ENCODE data around the gene SMAD7. TPM values are rescaled to one million over a fixed set of nuclear protein-coding genes. Genes with fewer than 3 reads are reported as not detected.

The SMAD7 gene
- polyA plus RNA-seq, 2 of the 4 experiments (the other 2 are of a cell fraction): 19.9 to 26.9 TPM

DNA sequence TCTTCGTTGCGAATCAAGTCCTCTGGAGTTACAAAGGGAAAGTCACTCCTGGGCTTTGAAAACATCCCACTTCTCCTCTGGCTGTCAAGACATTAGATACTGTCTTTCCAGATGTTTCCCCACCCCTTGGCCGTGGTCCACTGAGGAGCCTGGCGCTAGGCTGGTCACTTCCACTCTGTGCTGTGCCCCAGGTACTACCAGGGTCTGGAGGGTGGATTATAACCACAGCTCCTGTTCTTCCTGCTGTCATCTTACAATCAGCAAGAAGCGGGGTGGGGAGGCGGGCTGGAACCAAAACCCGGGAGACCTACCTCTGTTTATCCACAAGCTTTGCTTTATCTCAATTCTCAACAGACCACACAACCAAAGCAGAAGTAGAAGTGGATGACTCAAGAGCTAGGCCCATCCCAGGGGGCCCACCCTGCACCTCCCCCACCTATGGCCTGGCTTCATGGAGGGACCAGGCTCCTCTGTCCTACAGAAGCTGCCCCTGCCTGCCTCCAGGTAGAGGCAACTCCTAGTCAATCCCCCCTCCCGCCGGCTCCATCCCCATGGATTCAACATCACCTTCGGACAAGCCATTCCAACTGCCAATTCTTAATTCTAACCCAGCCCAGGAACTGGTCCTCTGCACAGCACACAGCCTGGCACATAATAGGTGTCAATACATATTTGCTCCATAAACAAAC lies 17.8 kb downstream of the SMAD7 start (continued):
- TF ChIP-seq HEYL (CRISPR knock-in tag; IDR thresholded peaks at IDR 0.05): no peak
- no peak for TF ChIP-seq MAZ (IDR thresholded peaks at IDR 0.05; ENCODE audit: borderline replicate concordance, low read depth, low read length)
- no peak for TF ChIP-seq GATA3 (IDR thresholded peaks at IDR 0.05; ENCODE audit: borderline replicate concordance)
- no peak for TF ChIP-seq MAFK (IDR thresholded peaks at IDR 0.05; ENCODE audit: partially characterized antibody)
- no peak for TF ChIP-seq RNF2 (IDR thresholded peaks at IDR 0.05; ENCODE audit: borderline replicate concordance, low read depth)
- TF ChIP-seq EP300 (IDR thresholded peaks at IDR 0.05): no peak

DNA sequence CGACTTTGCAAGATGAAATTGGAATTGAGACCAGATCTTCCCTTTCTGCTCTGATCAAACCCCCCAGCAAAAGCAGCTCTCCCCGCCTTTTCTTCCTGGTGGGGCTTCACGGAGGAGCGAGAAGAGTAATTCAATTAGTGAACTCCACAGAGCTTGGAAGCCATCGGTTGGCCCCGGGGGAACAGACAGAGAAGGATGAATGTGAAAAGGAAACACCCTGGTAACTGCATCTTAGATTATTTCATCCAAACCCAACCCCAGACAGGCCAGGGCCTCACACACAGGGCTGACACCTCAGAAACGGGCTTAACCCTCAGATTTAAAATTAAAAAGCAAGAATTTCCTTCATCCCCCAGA lies 18.3 kb downstream of the SMAD7 start:
- Histone ChIP-seq H3K9me3 (no peaks in the 10 kb centered on the region), H3K4me1 (peaks cover 96% of the 10 kb centered on the region), H3K27ac (peak overlapping the region; percentile 94 to 99), H3K4me2 (peak overlapping the region; percentile 72), H3K4me3 (0 out of 3 replicates have a peak overlapping the region, but pooled peaks have one; percentile 27)
- 29% methylated on average over 7 of the region's 7 CpGs for WGBS (ENCODE audit: missing lambda C conversion rate)
- CTCF ChIA-PET: interaction anchor here (0.5 to 2.6 kb wide), 4 partner anchors 13 to 155 kb away, joined by 3 to 11 read pairs (median 4); no protein-coding TSS in a partner anchor
- TF ChIP-seq, protein P1, sequence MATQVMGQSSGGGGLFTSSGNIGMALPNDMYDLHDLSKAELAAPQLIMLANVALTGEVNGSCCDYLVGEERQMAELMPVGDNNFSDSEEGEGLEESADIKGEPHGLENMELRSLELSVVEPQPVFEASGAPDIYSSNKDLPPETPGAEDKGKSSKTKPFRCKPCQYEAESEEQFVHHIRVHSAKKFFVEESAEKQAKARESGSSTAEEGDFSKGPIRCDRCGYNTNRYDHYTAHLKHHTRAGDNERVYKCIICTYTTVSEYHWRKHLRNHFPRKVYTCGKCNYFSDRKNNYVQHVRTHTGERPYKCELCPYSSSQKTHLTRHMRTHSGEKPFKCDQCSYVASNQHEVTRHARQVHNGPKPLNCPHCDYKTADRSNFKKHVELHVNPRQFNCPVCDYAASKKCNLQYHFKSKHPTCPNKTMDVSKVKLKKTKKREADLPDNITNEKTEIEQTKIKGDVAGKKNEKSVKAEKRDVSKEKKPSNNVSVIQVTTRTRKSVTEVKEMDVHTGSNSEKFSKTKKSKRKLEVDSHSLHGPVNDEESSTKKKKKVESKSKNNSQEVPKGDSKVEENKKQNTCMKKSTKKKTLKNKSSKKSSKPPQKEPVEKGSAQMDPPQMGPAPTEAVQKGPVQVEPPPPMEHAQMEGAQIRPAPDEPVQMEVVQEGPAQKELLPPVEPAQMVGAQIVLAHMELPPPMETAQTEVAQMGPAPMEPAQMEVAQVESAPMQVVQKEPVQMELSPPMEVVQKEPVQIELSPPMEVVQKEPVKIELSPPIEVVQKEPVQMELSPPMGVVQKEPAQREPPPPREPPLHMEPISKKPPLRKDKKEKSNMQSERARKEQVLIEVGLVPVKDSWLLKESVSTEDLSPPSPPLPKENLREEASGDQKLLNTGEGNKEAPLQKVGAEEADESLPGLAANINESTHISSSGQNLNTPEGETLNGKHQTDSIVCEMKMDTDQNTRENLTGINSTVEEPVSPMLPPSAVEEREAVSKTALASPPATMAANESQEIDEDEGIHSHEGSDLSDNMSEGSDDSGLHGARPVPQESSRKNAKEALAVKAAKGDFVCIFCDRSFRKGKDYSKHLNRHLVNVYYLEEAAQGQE (IDR thresholded peaks at IDR 0.05): no peak
- TF ChIP-seq NFE2L2 (conservative IDR thresholded peaks at IDR 0.05; ENCODE audit: low read length) (no peak), EP300 (IDR thresholded peaks at IDR 0.05) (no peak), ZFP36 (IDR thresholded peaks at IDR 0.05; ENCODE audit: borderline replicate concordance, partially characterized antibody) (no peak), HOXB5 (CRISPR knock-in tag; IDR thresholded peaks at IDR 0.05) (no peak)
- POLR2A ChIA-PET: no interaction called here
- ATAC-seq: no peak
- DNase-seq (ENCODE audit: low read depth in 1 of 2, low spot score in 1 of 2): no peak
- no peak for FAIRE-seq

DNA sequence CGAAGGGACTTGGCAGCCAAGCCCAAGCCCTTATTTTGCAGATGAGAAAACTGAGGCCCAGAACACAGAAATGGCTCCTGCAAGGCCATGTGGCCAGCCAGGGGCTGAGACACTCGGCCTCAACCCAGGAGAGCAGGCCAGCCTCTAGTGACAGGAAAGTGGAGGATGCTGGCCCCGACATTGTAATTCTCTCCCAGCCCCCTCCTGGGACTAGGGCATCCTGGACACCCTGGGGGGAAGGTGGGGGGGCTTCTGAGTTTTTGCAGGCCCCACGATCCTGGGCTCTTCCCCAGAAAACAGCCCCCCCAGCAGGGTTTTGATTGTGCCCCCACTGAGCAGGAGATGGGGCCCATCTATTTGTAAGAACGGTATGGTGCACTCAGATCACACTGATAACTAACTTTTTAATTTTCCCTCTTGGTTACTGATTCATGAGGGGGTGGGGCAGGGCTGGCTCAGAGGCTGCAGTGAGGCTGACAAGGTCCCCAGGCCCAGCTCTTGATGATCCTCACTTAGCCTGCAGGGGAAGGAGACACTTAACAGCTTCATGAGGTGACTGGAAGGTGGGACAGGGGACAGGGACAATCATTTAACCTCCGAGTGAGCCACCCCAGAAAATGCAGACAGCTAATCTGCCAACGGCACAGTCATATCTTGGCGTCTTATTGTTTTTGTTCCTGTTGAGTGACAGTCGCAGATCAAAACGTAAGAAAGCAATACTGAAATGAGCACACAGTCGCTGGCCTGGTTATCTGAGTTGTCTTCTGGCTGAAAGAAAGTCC lies 18.9 kb downstream of the SMAD7 start:
- Histone ChIP-seq H3K27ac (peak overlapping the region; percentile 94 to 99), H3K4me2 (peak overlapping the region; percentile 72), H3K9me3 (no peaks in the 10 kb centered on the region), H3K4me3 (peak overlapping the region; percentile 27), H3K4me1 (peaks cover 96% of the 10 kb centered on the region)
- no peak for TF ChIP-seq EP300 (IDR thresholded peaks at IDR 0.05)
- TF ChIP-seq, protein P2, sequence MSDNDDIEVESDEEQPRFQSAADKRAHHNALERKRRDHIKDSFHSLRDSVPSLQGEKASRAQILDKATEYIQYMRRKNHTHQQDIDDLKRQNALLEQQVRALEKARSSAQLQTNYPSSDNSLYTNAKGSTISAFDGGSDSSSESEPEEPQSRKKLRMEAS (IDR thresholded peaks at IDR 0.05): peak; percentile 29; the same call in 1 of the 2 replicates
- DNase-seq (ENCODE audit: low read depth in 1 of 2, low spot score in 1 of 2): no peak
- CTCF ChIA-PET: interaction anchor here (0.9 to 2.6 kb wide), 4 partner anchors 8 to 154 kb away, joined by 3 to 11 read pairs (median 4); no protein-coding TSS in a partner anchor
- POLR2A ChIA-PET: interaction anchor here (0.8 to 3.0 kb wide), 2 partner anchors 13 to 20 kb away, joined by 3 to 11 read pairs; no protein-coding TSS in a partner anchor
- WGBS (ENCODE audit: missing lambda C conversion rate): 10% methylated on average over 11 of the region's 11 CpGs
- ATAC-seq: no peak
- FAIRE-seq: no peak

DNA sequence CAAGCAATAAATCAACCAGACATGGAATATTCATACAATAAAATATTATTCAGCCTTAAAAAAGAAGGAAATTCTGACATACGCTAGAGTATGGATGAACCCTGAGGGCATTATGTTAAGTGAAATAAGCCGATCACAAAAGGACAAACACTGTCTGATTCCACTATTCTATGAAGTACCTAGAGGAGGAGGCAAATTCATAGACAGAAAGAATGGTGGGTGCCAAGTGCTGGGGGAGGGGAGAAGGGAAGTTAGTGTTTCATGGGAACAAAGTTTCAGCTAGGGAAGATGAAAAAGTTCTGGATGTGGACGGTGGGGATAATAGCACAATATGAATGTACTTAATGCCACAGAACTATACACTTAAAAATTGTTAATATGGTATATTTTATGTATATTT lies 19.8 kb downstream of the SMAD7 start:
- Histone ChIP-seq H3K9me3 (no peaks in the 10 kb centered on the region), H3K4me2 (peak overlapping the region; percentile 72), H3K4me3 (peak overlapping the region; percentile 27), H3K27ac (peak overlapping the region; percentile 94 to 99), H3K4me1 (peaks cover 96% of the 10 kb centered on the region)
- WGBS (ENCODE audit: missing lambda C conversion rate): 5% methylated on average over 3 of the region's 3 CpGs
- POLR2A ChIA-PET: interaction anchor here (0.8 to 3.0 kb wide), 3 partner anchors 12 to 21 kb away, joined by 3 to 11 read pairs (median 5); no protein-coding TSS in a partner anchor
- no peak for FAIRE-seq
- CTCF ChIA-PET: interaction anchor here (1.4 kb wide), 2 partner anchors 9 to 17 kb away, joined by 3 to 4 read pairs; no protein-coding TSS in a partner anchor
- no peak for DNase-seq (ENCODE audit: low read depth in 1 of 2, low spot score in 1 of 2)
- ATAC-seq: peak in 1 of 2 experiments; percentile 2; a peak in 1 of 6 replicates
- TF ChIP-seq TFCP2L1 (CRISPR knock-in tag; IDR thresholded peaks at IDR 0.05) (no peak), RAD21 (conservative IDR thresholded peaks at IDR 0.05 in 1 of 2, IDR thresholded peaks at IDR 0.05 in 1 of 2) (no peak), KDM5A (IDR thresholded peaks at IDR 0.05) (no peak), MYC (IDR thresholded peaks at IDR 0.05; ENCODE audit: borderline replicate concordance, low read length) (no peak), JUN (IDR thresholded peaks at IDR 0.05) (no peak), HEYL (CRISPR knock-in tag; IDR thresholded peaks at IDR 0.05) (no peak), CBX2 (IDR thresholded peaks at IDR 0.05; ENCODE audit: borderline replicate concordance, low read depth) (no peak), EP300 (IDR thresholded peaks at IDR 0.05) (no peak)
- TF ChIP-seq, protein P3, sequence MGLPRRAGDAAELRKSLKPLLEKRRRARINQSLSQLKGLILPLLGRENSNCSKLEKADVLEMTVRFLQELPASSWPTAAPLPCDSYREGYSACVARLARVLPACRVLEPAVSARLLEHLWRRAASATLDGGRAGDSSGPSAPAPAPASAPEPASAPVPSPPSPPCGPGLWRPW (IDR thresholded peaks at IDR 0.05): no peak
- TF ChIP-seq, protein P4, sequence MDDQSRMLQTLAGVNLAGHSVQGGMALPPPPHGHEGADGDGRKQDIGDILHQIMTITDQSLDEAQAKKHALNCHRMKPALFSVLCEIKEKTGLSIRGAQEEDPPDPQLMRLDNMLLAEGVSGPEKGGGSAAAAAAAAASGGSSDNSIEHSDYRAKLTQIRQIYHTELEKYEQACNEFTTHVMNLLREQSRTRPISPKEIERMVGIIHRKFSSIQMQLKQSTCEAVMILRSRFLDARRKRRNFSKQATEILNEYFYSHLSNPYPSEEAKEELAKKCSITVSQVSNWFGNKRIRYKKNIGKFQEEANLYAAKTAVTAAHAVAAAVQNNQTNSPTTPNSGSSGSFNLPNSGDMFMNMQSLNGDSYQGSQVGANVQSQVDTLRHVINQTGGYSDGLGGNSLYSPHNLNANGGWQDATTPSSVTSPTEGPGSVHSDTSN (IDR thresholded peaks at IDR 0.05): no peak
- TF ChIP-seq, protein P5, sequence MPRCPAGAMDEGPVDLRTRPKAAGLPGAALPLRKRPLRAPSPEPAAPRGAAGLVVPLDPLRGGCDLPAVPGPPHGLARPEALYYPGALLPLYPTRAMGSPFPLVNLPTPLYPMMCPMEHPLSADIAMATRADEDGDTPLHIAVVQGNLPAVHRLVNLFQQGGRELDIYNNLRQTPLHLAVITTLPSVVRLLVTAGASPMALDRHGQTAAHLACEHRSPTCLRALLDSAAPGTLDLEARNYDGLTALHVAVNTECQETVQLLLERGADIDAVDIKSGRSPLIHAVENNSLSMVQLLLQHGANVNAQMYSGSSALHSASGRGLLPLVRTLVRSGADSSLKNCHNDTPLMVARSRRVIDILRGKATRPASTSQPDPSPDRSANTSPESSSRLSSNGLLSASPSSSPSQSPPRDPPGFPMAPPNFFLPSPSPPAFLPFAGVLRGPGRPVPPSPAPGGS (IDR thresholded peaks at IDR 0.05): no peak
- TF ChIP-seq, protein P2 (IDR thresholded peaks at IDR 0.05): no peak

Data from A549 (cell line).